ENCODE results near the gene CCDC112. TPM values are rescaled to one million over a fixed set of nuclear protein-coding genes. Genes with fewer than 3 reads are reported as not detected.
A peak's percentile ranks its signal among the peaks of the same experiment; 100 is the strongest.

CCDC112 gene
- total RNA-seq, 2 donors from 2014 or later, result 8.4 to 11.1 TPM

DNA sequence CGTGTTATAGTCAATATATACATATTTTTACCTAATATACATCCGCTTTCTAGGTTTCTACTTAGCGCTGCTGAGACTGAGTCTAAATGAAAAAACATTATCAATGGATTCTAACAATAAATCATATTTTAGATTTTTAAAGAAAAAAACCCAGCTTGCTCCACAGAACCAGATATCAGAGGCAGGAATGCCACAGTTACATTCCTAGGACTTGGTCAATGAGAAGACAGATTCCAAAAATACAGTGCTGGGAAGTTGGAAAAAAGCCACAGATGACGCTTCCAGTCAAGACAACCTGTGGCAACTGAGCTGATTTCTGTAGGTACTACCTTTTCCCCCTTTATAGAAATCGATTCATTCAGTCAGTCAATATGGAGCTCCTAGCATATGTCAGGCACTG, 577 bp upstream of the CCDC112 start:
- Histone ChIP-seq H3K4me3 (peak overlapping the region; percentile 96), H3K9me3 (no peaks in the 10 kb centered on the region), H3K4me1 (ENCODE audit: control insufficient read depth in 1 of 2, low read depth in 2 of 2) (peaks cover 0 to 3% of the 10 kb centered on the region in 2 donors), H3K36me3 (no peaks in the 10 kb centered on the region), H3K27ac (no peak overlapping the region), H3K27me3 (replicated peaks; ENCODE audit: insufficient read depth) (no peaks in the 10 kb centered on the region)
- no peak for ATAC-seq (ENCODE audit: insufficient number of reproducible peaks, low FRiP score, low read depth)
- TF ChIP-seq, protein P1, sequence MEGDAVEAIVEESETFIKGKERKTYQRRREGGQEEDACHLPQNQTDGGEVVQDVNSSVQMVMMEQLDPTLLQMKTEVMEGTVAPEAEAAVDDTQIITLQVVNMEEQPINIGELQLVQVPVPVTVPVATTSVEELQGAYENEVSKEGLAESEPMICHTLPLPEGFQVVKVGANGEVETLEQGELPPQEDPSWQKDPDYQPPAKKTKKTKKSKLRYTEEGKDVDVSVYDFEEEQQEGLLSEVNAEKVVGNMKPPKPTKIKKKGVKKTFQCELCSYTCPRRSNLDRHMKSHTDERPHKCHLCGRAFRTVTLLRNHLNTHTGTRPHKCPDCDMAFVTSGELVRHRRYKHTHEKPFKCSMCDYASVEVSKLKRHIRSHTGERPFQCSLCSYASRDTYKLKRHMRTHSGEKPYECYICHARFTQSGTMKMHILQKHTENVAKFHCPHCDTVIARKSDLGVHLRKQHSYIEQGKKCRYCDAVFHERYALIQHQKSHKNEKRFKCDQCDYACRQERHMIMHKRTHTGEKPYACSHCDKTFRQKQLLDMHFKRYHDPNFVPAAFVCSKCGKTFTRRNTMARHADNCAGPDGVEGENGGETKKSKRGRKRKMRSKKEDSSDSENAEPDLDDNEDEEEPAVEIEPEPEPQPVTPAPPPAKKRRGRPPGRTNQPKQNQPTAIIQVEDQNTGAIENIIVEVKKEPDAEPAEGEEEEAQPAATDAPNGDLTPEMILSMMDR (IDR thresholded peaks at IDR 0.05), result no peak
- DNase-seq (ENCODE audit: low spot score), result no peak

DNA sequence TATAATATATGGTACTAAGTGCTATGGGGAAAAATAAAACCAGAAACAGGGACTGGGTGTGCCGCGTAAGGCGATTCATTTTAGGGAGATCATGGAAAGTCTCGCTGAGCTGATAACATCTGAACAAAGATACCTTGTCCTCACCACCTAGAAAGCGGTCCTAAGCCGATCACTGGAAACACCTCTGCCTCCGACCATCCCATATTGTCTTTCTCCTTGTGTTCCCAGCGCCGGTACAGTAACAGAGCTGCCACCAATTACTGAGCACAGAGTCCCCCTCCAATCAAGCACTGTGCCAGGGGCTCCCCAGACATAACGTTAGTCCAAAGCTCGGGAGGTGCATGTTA, 704 bp downstream of the CCDC112 start:
- ATAC-seq (ENCODE audit: insufficient number of reproducible peaks, low FRiP score, low read depth) (no peak), DNase-seq (ENCODE audit: low spot score) (no peak)
- Histone ChIP-seq H3K9me3 (peaks cover 3% of the 10 kb centered on the region), H3K27me3 (replicated peaks; ENCODE audit: insufficient read depth) (no peaks in the 10 kb centered on the region), H3K4me3 (peak overlapping the region; percentile 96), H3K27ac (no peak overlapping the region), H3K4me1 (ENCODE audit: control insufficient read depth in 1 of 2, low read depth in 2 of 2) (peaks cover 0 to 3% of the 10 kb centered on the region in 2 donors), H3K36me3 (no peaks in the 10 kb centered on the region)
- TF ChIP-seq, protein P1 (IDR thresholded peaks at IDR 0.05), result no peak

DNA sequence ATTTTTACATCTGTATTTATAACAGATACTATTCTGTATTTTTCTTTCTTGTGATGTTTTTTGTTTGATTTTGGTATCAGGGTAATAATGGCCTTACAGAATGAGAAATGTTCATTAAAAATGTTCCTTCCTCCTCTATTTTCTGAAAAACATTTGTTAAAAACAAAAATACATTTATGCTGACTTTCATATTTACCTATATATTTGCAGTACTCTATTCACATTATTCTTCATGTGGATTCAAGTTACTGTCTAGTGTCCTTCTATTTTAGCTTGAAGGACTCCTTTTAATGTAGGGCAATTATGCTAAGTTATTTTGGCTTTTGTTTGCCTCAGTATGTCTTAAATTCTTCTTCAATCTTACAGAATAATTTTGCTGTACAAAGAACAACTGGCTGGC, 5.1 kb downstream of the CCDC112 start:
- H3K27ac ChIP-seq, result no peak overlapping the region
- no peak overlapping the region for H3K4me3 ChIP-seq
- no peak for ATAC-seq (ENCODE audit: insufficient number of reproducible peaks, low FRiP score, low read depth)
- H3K36me3 ChIP-seq, result no peaks in the 10 kb centered on the region
- TF ChIP-seq, protein P1 (IDR thresholded peaks at IDR 0.05), result no peak
- no peak for DNase-seq (ENCODE audit: low spot score)
- no peaks in the 10 kb centered on the region for H3K27me3 ChIP-seq (replicated peaks; ENCODE audit: insufficient read depth)
- H3K4me1 ChIP-seq (ENCODE audit: control insufficient read depth in 1 of 2, low read depth in 2 of 2), result peaks cover 0 to 3% of the 10 kb centered on the region in 2 donors
- H3K9me3 ChIP-seq, result peaks cover 3% of the 10 kb centered on the region

DNA sequence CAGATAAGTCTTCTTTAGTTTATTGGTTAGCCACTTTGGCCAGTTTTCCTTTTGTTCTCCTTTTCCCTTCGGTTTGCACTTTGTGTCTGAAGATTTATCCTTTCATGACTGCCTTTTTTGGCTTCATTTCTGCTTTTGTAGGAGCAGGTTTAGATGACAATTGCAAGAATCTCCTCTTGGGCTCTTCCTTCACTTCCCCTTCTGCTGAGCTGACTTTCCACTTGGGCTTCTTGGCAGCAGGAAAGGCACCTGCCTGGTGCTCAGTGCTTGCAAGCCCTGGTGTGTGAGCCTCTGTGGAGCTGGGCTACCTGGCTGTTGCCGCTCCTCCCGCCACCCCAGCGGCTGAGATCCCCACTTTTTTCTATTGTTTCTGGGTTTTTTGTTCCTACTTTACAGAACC, 7.3 kb downstream of the CCDC112 start:
- no peak overlapping the region for H3K27ac ChIP-seq
- peaks cover 3% of the 10 kb centered on the region for H3K9me3 ChIP-seq
- no peak for ATAC-seq (ENCODE audit: insufficient number of reproducible peaks, low FRiP score, low read depth)

DNA sequence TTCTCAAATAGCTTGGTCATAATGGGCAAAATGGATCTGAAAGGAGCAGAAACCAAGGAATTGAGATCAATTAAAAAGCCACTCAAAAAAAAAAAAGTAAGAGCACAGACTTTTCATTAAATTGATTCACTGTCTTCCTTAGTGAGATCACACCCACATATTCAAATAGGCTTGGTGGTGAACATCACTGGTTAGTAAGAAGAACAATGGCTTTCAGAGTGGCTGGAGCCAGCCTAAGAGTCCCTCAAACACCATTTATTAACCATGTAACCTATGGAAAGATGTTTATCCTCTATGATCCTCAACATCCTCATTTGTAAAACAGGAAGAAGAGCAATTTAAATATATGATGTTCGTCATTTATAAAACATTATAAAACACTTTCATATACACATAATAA, 12.4 kb downstream of the CCDC112 start:
- no peak for DNase-seq (ENCODE audit: low spot score)
- Histone ChIP-seq H3K27ac (no peak overlapping the region), H3K4me3 (no peak overlapping the region), H3K27me3 (replicated peaks; ENCODE audit: insufficient read depth) (no peaks in the 10 kb centered on the region), H3K4me1 (ENCODE audit: control insufficient read depth in 1 of 2, low read depth in 2 of 2) (no peaks in the 10 kb centered on the region), H3K9me3 (no peaks in the 10 kb centered on the region), H3K36me3 (no peaks in the 10 kb centered on the region)
- TF ChIP-seq, protein P1 (IDR thresholded peaks at IDR 0.05), result no peak
- no peak for ATAC-seq (ENCODE audit: insufficient number of reproducible peaks, low FRiP score, low read depth)

More for the DNA sequence above, 7.3 kb downstream of the CCDC112 start:
- Histone ChIP-seq H3K4me3 (no peak overlapping the region), H3K27me3 (replicated peaks; ENCODE audit: insufficient read depth) (no peaks in the 10 kb centered on the region), H3K36me3 (no peaks in the 10 kb centered on the region), H3K4me1 (ENCODE audit: control insufficient read depth in 1 of 2, low read depth in 2 of 2) (no peaks in the 10 kb centered on the region)
- no peak for DNase-seq (ENCODE audit: low spot score)
- TF ChIP-seq, protein P1 (IDR thresholded peaks at IDR 0.05), result no peak
